Measurements from ENCODE around the gene AGR2.

Gene AGR2

GRCh38 chr7:16753932-16754855 lies 50.6 kb downstream of the AGR2 start:
- DNase-seq: no peak
- in situ Hi-C loops (cut with HindIII; ENCODE audit: low pct_ligation_motif_present, low pct_unique_long_range_greater_than_20kb, low sequenced_read_pairs): no loop called here

DNA sequence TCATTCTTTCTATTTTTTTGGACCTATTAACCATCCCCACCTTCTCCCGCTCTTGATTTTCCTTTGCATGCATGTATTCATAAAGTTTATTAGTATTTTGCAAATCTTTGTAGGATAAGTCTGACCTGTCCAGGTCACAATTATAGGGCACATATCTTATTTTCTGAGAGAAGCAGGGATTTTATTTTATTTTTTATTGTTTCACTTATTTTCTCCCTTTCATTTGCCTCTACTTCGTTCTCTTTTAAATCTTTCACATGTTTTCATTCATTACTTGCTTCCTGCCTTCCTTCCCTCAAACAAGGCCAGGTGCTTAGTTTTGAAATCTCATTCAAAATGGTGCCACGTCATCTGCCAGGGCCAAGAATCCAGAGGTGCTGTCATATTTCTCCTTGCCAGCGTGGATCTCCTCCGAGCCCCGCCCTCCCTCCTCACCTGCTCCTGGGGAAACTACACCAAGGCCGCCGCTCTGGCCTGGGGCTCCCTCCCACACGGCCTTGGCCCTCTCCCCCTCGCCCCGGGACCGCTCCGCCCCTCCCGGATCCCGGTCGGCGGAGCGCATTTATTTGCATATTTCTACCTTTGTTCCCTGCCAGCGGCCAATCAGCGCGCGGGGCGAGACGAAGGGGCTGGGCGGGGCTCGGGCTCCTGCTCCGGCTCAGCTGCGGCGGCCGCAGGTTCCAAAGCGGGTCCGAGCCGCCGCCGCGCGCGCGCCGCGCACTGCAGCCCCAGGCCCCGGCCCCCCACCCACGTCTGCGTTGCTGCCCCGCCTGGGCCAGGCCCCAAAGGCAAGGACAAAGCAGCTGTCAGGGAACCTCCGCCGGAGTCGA lies 51.5 kb downstream of the AGR2 start, which contains the start of gene TSPAN13:
Gene TSPAN13 (plus strand): TSS at position 654 of the 830 bp plus-strand sequence. CDS start 213 bp downstream, outside the sequence.
- in situ Hi-C loops (cut with HindIII; ENCODE audit: low pct_ligation_motif_present, low pct_unique_long_range_greater_than_20kb, low sequenced_read_pairs): no loop called here
- peak; percentile 91 for DNase-seq

GRCh38 chr7:16747102-16747501 lies 57.7 kb downstream of the AGR2 start:
- in situ Hi-C loops (cut with HindIII; ENCODE audit: low pct_ligation_motif_present, low pct_unique_long_range_greater_than_20kb, low sequenced_read_pairs): no loop called here
- DNase-seq: no peak

DNA sequence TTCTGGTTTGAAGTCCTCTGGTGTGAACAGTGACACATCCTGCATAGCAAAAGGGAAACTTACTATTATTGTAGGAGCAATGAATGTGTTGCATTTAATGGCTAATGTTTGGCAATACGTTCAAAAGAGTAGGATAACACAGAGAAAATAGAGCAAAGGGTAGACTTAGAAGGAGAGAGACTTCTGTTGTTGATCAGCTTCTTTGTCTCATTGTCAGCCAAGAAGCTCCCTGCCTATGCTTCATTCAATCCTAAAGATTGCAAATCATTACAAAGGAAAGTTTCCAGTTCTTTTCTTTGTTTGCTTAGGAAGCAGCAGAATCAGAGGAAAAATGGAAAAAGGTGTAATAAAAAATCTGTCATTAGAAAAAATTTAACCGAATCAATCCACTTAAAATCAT lies 59.2 kb downstream of the AGR2 start:
- in situ Hi-C loops (cut with HindIII; ENCODE audit: low pct_ligation_motif_present, low pct_unique_long_range_greater_than_20kb, low sequenced_read_pairs): no loop called here
- no peak for DNase-seq

GRCh38 chr7:16744518-16745250 lies 60.1 kb downstream of the AGR2 start:
- in situ Hi-C loops (cut with HindIII; ENCODE audit: low pct_ligation_motif_present, low pct_unique_long_range_greater_than_20kb, low sequenced_read_pairs): no loop called here
- DNase-seq: no peak

DNA sequence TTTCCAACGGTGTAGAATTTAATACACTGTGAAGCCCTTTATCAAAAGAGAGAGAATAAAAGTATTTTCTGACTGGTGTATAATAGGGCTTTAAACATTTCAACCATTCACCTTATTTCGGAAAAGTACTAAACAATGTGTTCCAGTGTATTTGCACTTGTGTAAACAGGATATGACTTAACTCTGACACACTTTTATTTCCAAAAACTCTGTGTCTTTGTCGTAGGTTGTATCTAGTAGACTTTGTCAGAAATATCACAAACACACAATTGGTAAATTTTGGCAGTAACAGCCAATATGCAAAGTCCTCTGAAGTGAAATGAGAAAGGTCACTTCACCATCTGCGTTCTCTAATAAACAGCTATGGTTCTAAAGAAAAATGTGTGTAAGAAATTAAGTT lies 61.6 kb downstream of the AGR2 start:
- DNase-seq: no peak
- in situ Hi-C loops (cut with HindIII; ENCODE audit: low pct_ligation_motif_present, low pct_unique_long_range_greater_than_20kb, low sequenced_read_pairs): no loop called here

DNA sequence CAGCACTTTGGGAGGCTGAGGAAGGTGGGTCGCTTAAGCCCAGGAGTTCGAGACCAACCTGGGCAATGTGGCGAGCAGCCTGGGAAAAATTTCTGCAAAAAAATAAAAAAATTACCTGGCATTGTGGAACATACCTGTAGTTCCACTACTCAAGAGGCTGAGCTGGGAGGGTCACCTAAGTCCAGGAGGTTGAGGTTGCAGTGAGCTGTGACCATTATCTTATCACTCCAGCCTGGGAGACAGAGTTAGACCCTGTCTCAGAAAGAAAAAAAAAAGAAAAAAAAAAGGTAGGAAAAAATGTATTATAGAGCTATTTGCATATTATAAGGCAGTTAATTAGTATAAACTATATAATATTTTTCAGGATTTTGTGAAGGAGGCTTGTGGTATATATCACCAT lies 62.3 kb downstream of the AGR2 start:
- DNase-seq: no peak
- in situ Hi-C loops (cut with HindIII; ENCODE audit: low pct_ligation_motif_present, low pct_unique_long_range_greater_than_20kb, low sequenced_read_pairs): no loop called here
